Measurements from ENCODE around the gene PPP1R3D. TPM values are rescaled to one million over a fixed set of nuclear protein-coding genes. Genes with fewer than 3 reads are reported as not detected.

The PPP1R3D gene, protein sequence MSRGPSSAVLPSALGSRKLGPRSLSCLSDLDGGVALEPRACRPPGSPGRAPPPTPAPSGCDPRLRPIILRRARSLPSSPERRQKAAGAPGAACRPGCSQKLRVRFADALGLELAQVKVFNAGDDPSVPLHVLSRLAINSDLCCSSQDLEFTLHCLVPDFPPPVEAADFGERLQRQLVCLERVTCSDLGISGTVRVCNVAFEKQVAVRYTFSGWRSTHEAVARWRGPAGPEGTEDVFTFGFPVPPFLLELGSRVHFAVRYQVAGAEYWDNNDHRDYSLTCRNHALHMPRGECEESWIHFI
- 7.1 and 7.5 TPM in 2 replicates for total RNA-seq

DNA sequence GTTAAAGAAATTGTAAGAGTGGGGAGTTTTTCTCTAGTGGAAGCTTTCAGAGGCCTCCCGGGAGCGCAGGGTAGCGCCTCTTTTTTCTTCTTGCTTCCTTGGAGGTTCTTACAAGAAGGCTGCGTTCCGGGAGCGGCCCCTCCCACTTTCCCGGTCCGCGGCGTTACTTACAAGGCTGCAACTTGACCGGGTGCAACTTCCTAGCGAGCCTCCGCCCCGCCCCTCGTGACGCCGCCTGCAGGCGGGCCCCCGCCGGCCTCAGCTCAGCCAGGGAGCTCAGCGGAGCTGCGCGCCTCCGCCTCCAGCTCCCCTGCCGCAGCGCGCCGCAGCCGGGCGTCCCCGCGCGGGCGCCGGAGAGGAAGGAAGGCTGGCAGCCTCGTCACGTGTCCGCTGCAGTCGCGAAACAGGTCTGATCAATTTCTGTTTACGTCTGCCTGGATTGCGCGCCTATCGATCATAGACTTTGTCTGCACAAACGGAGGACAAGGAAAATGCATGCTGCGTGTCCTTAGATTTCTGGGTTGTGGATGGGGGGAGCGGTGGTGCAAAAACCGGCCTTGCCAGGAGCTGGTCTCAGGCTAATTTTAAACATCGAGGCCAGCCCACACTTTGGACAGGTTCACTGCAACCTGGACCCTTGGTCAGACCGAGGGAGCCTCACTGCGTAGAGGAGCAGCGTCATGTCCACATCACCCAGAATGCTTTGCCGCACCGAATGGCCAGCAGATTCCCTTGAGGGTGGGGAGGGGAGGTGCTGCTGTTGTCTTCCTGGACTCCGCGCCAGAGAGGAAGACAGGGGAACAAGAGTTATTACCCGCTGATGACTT is at the start of gene PPP1R3D, which contains the start of gene FAM217B:
TSS of gene PPP1R3D (minus strand) at position 177 of the 827 bp plus-strand sequence. CDS start 374 bp downstream, outside the sequence.
TSS of gene FAM217B (plus strand) at position 261 of the 827 bp plus-strand sequence. CDS start 3,555 bp downstream, outside the sequence.
- intact Hi-C loops (cut with micrococcal nuclease) = loop anchor here (1.0 to 5.0 kb wide), 2 partner anchors 9 to 1288 kb away; partner anchors contain the start of gene STX16
- H3K4me3 Mint-ChIP-seq = peak within 1 kb of the TSS; percentile 97
- H3K9me3 Mint-ChIP-seq = no peaks in the 10 kb centered on the region
- H3K36me3 Mint-ChIP-seq (ENCODE audit: low read depth) = peaks cover 38% of the 10 kb centered on the region
- POLR2A ChIA-PET = interaction anchor here (0.9 to 2.3 kb wide), 4 partner anchors 8 to 117 kb away, joined by 3 to 8 read pairs (median 6); no protein-coding TSS in a partner anchor
- CTCF ChIA-PET = interaction anchor here (0.7 to 2.0 kb wide), 6 partner anchors 8 to 322 kb away, joined by 3 to 7 read pairs (median 3); no protein-coding TSS in a partner anchor
- DNase-seq = peak; percentile 91
- peak within 1 kb of the TSS; percentile 95 for H3K27ac Mint-ChIP-seq
- peaks cover 37% of the 10 kb centered on the region for H3K4me1 Mint-ChIP-seq
- TF ChIP-seq, protein P1, sequence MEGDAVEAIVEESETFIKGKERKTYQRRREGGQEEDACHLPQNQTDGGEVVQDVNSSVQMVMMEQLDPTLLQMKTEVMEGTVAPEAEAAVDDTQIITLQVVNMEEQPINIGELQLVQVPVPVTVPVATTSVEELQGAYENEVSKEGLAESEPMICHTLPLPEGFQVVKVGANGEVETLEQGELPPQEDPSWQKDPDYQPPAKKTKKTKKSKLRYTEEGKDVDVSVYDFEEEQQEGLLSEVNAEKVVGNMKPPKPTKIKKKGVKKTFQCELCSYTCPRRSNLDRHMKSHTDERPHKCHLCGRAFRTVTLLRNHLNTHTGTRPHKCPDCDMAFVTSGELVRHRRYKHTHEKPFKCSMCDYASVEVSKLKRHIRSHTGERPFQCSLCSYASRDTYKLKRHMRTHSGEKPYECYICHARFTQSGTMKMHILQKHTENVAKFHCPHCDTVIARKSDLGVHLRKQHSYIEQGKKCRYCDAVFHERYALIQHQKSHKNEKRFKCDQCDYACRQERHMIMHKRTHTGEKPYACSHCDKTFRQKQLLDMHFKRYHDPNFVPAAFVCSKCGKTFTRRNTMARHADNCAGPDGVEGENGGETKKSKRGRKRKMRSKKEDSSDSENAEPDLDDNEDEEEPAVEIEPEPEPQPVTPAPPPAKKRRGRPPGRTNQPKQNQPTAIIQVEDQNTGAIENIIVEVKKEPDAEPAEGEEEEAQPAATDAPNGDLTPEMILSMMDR (IDR thresholded peaks at IDR 0.05) = no peak
- ATAC-seq (ENCODE audit: low read depth) = peak; percentile 96
- H3K27me3 Mint-ChIP-seq = no peaks in the 10 kb centered on the region

DNA sequence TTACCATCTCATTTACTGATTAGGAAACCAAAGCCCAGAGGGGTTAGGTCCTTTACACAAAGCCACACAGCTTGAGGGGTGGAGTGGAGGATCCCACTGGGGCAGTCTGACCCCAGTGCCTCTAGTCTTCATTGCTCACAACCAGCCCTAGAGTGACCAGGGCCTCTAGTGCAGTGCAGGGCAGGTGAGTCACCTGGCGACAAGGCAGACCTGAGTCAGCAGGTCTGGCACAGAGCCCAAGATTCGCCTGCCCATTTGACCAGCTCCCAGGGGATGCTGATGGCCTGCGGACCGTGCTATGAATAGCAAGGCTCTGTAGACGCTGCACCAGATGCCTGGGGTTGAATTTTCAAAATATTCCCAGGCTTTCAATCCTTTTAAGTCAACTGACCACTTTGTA is 48.0 kb upstream of the PPP1R3D start:
- H3K4me3 Mint-ChIP-seq = no peak overlapping the region
- intact Hi-C loops (cut with micrococcal nuclease) = no loop called here
- H3K36me3 Mint-ChIP-seq (ENCODE audit: low read depth) = no peaks in the 10 kb centered on the region
- ChIA-PET CTCF (no interaction called here), POLR2A (no interaction called here)
- no peaks in the 10 kb centered on the region for H3K9me3 Mint-ChIP-seq
- peaks cover 9% of the 10 kb centered on the region for H3K4me1 Mint-ChIP-seq
- DNase-seq (no peak), ATAC-seq (ENCODE audit: low read depth) (no peak)
- no peak overlapping the region for H3K27ac Mint-ChIP-seq
- no peaks in the 10 kb centered on the region for H3K27me3 Mint-ChIP-seq
- TF ChIP-seq, protein P1 (IDR thresholded peaks at IDR 0.05) = no peak

DNA sequence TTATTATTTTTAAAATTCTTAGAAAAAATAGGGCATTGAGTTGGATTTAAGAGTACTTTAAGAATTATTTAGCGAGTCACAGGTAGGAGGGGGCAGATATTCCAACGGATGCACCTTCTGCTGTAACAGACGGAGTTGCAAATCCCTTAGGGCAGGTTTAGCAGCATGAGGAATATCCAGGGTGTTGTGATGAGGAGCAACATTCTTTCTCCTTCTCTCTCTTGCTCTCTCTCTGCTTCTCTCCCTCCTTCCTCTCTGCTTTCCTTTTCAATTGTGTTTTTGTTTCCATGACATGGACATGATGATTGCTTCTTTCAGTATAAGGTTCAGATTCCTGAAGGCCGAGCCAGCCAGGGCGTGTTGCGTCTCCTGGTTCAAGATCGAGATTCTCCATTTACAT is 47.0 kb upstream of the PPP1R3D start:
- no peak overlapping the region for H3K27ac Mint-ChIP-seq
- POLR2A ChIA-PET = no interaction called here

DNA sequence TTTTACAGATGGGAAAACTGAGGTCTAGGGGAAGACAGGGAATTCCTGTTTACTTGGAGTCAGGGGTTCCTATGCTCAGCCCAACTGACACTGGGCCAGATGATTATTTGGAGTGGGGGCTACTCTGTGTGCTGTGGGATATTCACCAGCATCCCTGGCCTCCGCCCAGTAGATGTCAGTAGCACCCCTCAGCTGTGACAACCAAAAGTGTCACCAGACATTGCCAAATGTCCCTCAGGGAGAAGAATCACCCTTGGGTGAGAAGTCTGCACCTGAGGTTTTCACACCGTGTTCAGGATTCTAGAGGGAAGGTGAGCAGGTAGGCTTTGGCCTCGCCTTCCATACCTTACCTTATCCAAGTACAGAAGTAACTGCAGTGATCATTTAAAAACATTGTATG is 45.8 kb upstream of the PPP1R3D start:
- Mint-ChIP-seq H3K27ac (no peak overlapping the region), H3K4me3 (no peak overlapping the region), H3K4me1 (peaks cover 9% of the 10 kb centered on the region), H3K9me3 (peaks cover 3% of the 10 kb centered on the region), H3K36me3 (ENCODE audit: low read depth) (no peaks in the 10 kb centered on the region), H3K27me3 (no peaks in the 10 kb centered on the region)
- ATAC-seq (ENCODE audit: low read depth) = no peak
- intact Hi-C loops (cut with micrococcal nuclease) = no loop called here
- POLR2A ChIA-PET = interaction anchor here (0.6 kb wide), 1 partner anchor 1915 kb away, joined by 4 read pairs; no protein-coding TSS in a partner anchor
- CTCF ChIA-PET = no interaction called here
- TF ChIP-seq, protein P1 (IDR thresholded peaks at IDR 0.05) = no peak
- DNase-seq = no peak

More for the DNA sequence above, 47.0 kb upstream of the PPP1R3D start:
- H3K4me3 Mint-ChIP-seq = no peak overlapping the region
- intact Hi-C loops (cut with micrococcal nuclease) = no loop called here
- DNase-seq (no peak), ATAC-seq (ENCODE audit: low read depth) (no peak)
- TF ChIP-seq, protein P1 (IDR thresholded peaks at IDR 0.05) = no peak
- H3K4me1 Mint-ChIP-seq = peaks cover 9% of the 10 kb centered on the region
- H3K9me3 Mint-ChIP-seq = peaks cover under 1% of the 10 kb centered on the region
- H3K27me3 Mint-ChIP-seq = no peaks in the 10 kb centered on the region
- CTCF ChIA-PET = interaction anchor here (0.7 kb wide), 1 partner anchor 54 kb away, joined by 3 read pairs; no protein-coding TSS in a partner anchor
- H3K36me3 Mint-ChIP-seq (ENCODE audit: low read depth) = no peaks in the 10 kb centered on the region

DNA sequence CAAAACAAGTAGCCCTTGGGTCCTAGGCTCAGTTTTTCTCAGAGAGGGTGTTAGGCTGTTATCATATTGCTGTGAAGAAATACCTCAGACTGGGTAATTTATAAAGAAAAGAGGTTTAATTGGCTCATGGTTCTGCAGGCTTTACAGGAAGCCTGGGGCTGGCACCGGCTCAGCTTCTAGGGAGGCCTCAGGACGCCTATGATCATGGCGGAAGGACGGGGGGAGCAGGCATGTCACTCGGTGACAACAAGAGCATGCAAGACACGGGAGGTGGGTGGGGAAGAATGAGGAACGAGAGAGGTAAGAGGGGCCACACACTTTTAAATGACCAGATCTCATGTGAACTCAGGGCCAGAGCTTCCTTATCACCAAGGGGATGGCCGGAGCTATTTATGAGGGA is 45.1 kb upstream of the PPP1R3D start:
- Mint-ChIP-seq H3K9me3 (peaks cover 3% of the 10 kb centered on the region), H3K4me3 (no peak overlapping the region), H3K36me3 (ENCODE audit: low read depth) (no peaks in the 10 kb centered on the region), H3K4me1 (peaks cover 9% of the 10 kb centered on the region), H3K27me3 (no peaks in the 10 kb centered on the region), H3K27ac (no peak overlapping the region)
- intact Hi-C loops (cut with micrococcal nuclease) = no loop called here
- TF ChIP-seq, protein P1 (IDR thresholded peaks at IDR 0.05) = no peak
- POLR2A ChIA-PET = no interaction called here
- ATAC-seq (ENCODE audit: low read depth) (no peak), DNase-seq (no peak)
- CTCF ChIA-PET = no interaction called here
